ENCODE measurements around the gene SNX25. TPM values are rescaled to one million over a fixed set of nuclear protein-coding genes. Genes with fewer than 3 reads are reported as not detected.
"Not testable (repeated sequence)": the region's sequence is repeated elsewhere in the genome, so short reads cannot be mapped to it uniquely, and the experiment has no call there.

SNX25 gene
- total RNA-seq, 6 experiments from 2014 or later, result 8.0 to 13.0 (median 10.5) TPM

- H3K4me1 ChIP-seq, result no peaks in the 10 kb centered on the region
- TF ChIP-seq POLR2A (IDR thresholded peaks at IDR 0.05) (no peak), CTCF (IDR thresholded peaks at IDR 0.05) (no peak)
- DNase-seq (no peak), ATAC-seq (peak in 1 of 4 donors; percentile 15)
- H3K36me3 ChIP-seq, result no peaks in the 10 kb centered on the region
- no peak overlapping the region for H3K4me3 ChIP-seq
- no peaks in the 10 kb centered on the region for H3K27me3 ChIP-seq
- H3K9me3 ChIP-seq, result no peaks in the 10 kb centered on the region
- no peak overlapping the region for H3K27ac ChIP-seq
- intact Hi-C loops (cut with DNase I), result no loop called here
- WGBS (ENCODE audit: insufficient coverage, low coverage, low lambda C conversion rate, missing lambda C conversion rate), result 87% methylated on average over 3 of the region's 3 CpGs
Measured at GRCh38 chr4:185255868-185256267, 46.5 kb downstream of the SNX25 start.

- Histone ChIP-seq H3K27me3 (no peaks in the 10 kb centered on the region), H3K27ac (no peak overlapping the region), H3K4me1 (no peaks in the 10 kb centered on the region), H3K4me3 (no peak overlapping the region), H3K36me3 (no peaks in the 10 kb centered on the region), H3K9me3 (no peaks in the 10 kb centered on the region)
- intact Hi-C loops (cut with DNase I), result no loop called here
- ATAC-seq, result no peak
- 90% methylated on average over 3 of the region's 3 CpGs for WGBS (ENCODE audit: insufficient coverage, low coverage, low lambda C conversion rate, missing lambda C conversion rate)
- DNase-seq, result no peak
- TF ChIP-seq CTCF (IDR thresholded peaks at IDR 0.05), result no peak
- no peak for TF ChIP-seq POLR2A (IDR thresholded peaks at IDR 0.05)
Measured at GRCh38 chr4:185256446-185256845, 47.0 kb downstream of the SNX25 start.

GRCh38 chr4:185257086-185257485, 47.7 kb downstream of the SNX25 start:
- ATAC-seq (no peak), DNase-seq (no peak)
- intact Hi-C loops (cut with DNase I), result no loop called here
- peaks cover 0 to 4% (median 0%) of the 10 kb centered on the region in 4 donors for H3K4me1 ChIP-seq
- H3K27ac ChIP-seq, result no peak overlapping the region
- TF ChIP-seq CTCF (IDR thresholded peaks at IDR 0.05), result no peak
- TF ChIP-seq POLR2A (IDR thresholded peaks at IDR 0.05), result no peak
- WGBS (ENCODE audit: insufficient coverage, low coverage, low lambda C conversion rate, missing lambda C conversion rate), result 80% methylated on average over 3 of the region's 3 CpGs
- no peaks in the 10 kb centered on the region for H3K27me3 ChIP-seq
- no peak overlapping the region for H3K4me3 ChIP-seq
- no peaks in the 10 kb centered on the region for H3K36me3 ChIP-seq
- no peaks in the 10 kb centered on the region for H3K9me3 ChIP-seq

GRCh38 chr4:185257694-185258093, 48.3 kb downstream of the SNX25 start:
- no peak for ATAC-seq
- 100% methylated on average over 1 of the region's 1 CpG for WGBS (ENCODE audit: insufficient coverage, low coverage, low lambda C conversion rate, missing lambda C conversion rate)
- DNase-seq, result no peak
- no peak overlapping the region for H3K27ac ChIP-seq
- peaks cover 0 to 6% (median 0%) of the 10 kb centered on the region in 4 donors for H3K4me1 ChIP-seq
- peaks cover 0 to 1% (median 0%) of the 10 kb centered on the region in 4 donors for H3K36me3 ChIP-seq
- no peak for TF ChIP-seq CTCF (IDR thresholded peaks at IDR 0.05)
- no peak for TF ChIP-seq POLR2A (IDR thresholded peaks at IDR 0.05)
- no peaks in the 10 kb centered on the region for H3K9me3 ChIP-seq
- no peak overlapping the region for H3K4me3 ChIP-seq
- no peaks in the 10 kb centered on the region for H3K27me3 ChIP-seq
- intact Hi-C loops (cut with DNase I), result no loop called here

DNA sequence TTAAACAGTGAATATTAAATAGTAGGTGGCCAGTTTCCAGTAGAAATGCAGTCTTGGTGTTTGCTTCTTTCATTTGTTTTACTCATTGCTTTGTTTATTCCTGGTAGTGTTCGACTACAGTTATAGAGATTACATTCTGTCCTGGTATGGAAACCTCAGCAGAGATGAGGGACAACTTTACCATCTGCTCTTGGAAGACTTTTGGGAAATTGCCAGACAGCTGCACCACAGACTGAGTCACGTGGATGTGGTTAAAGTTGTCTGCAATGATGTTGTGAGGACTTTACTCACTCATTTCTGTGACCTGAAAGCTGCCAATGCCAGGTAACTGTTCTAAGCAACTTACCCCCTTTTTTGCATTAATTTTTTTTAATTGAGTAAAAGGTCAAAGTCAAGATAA, 49.3 kb downstream of the SNX25 start:
- H3K27me3 ChIP-seq; intact Hi-C loops (cut with DNase I); DNase-seq; H3K9me3 ChIP-seq; H3K4me1 ChIP-seq; H3K36me3 ChIP-seq; H3K27ac ChIP-seq; H3K4me3 ChIP-seq: not testable (repeated sequence)
- peak; percentile 68 to 74 (median 70) for ATAC-seq
- 37% methylated on average over 2 of the region's 2 CpGs for WGBS (ENCODE audit: insufficient coverage, low coverage, low lambda C conversion rate, missing lambda C conversion rate)
